Osteoblast (primary cell): ENCODE measurements around the gene OR10H5. TPM values are rescaled to one million over a fixed set of nuclear protein-coding genes. Genes with fewer than 3 reads are reported as not detected.

Source experiments
- DNase-seq: peaks from one replicate; pipeline ENCODE4 v3.0.0; 2011; ENCODE audit warnings: low spot score, mixed read lengths; ENCODE audit not compliant: insufficient read length; ENCODE audit errors: missing footprints
- H2AFZ ChIP-seq: 2 replicates; pipeline ENCODE4 v1.6.0; 2011; ENCODE audit warnings: mild to moderate bottlenecking, low read length
- H3K27ac ChIP-seq: 2 replicates; pipeline ENCODE4 v1.5.1; 2011; ENCODE audit warnings: mild to moderate bottlenecking, low read depth, low read length, moderate library complexity
- H3K27me3 ChIP-seq: 2 replicates; pipeline ENCODE4 v1.6.0; 2012; ENCODE audit warnings: mild to moderate bottlenecking, control low read depth, inconsistent platforms, low read length, moderate library complexity; ENCODE audit not compliant: insufficient read depth
- H3K36me3 ChIP-seq: 2 replicates; pipeline ENCODE4 v1.5.1; 2011; ENCODE audit warnings: mild to moderate bottlenecking, low read length, control low read depth, moderate library complexity; ENCODE audit not compliant: insufficient read depth
- H3K4me1 ChIP-seq: 2 replicates; pipeline ENCODE4 v1.5.1; 2011; ENCODE audit warnings: mild to moderate bottlenecking, low read length, control low read depth, moderate library complexity; ENCODE audit not compliant: insufficient read depth
- H3K4me2 ChIP-seq: 2 replicates; pipeline ENCODE4 v1.6.0; 2011; ENCODE audit warnings: mild to moderate bottlenecking, low read length; ENCODE audit not compliant: insufficient read depth
- H3K4me3 ChIP-seq: fragments of 200-600 bp; sonication (generic); 3 replicates; pipeline ENCODE4 v1.5.1; 2012; ENCODE audit warnings: mild to moderate bottlenecking, low read length, inconsistent platforms; ENCODE audit not compliant: insufficient read depth
- H3K79me2 ChIP-seq: 2 replicates; pipeline ENCODE4 v1.6.0; 2012; ENCODE audit warnings: mild to moderate bottlenecking, low read length, control low read depth, inconsistent platforms; ENCODE audit not compliant: insufficient read depth
- H3K9me3 ChIP-seq: 2 replicates; pipeline ENCODE4 v1.5.1; 2011; ENCODE audit warnings: low read depth, low read length, control low read depth
- H4K20me1 ChIP-seq: 2 replicates; pipeline ENCODE4 v1.6.0; 2012; ENCODE audit warnings: mild to moderate bottlenecking, low read length, control low read depth; ENCODE audit not compliant: insufficient read depth
- total RNA-seq: library from RNA; depleted of rRNA; stranded (reverse); fragments of >200 nt; gene quantifications from 2 replicates; pipeline ENCODE4 v1.2.3, GENCODE V29; 2012
- TF ChIP-seq, protein P1 (sequence below): IDR thresholded peaks from 2 replicates; pipeline ENCODE4 v1.5.1; 2011; ENCODE audit warnings: mild to moderate bottlenecking, low read depth, low read length, moderate library complexity; ENCODE audit errors: extremely low read depth

The OR10H5 gene
- total RNA-seq, 1 donor, result not detected

- H3K79me2 ChIP-seq, result no peaks in the 10 kb centered on the region
- H2AFZ ChIP-seq, result no peak overlapping the region
- no peaks in the 10 kb centered on the region for H3K36me3 ChIP-seq
- DNase-seq, result no peak
- no peak overlapping the region for H3K4me2 ChIP-seq
- TF ChIP-seq, protein P1, sequence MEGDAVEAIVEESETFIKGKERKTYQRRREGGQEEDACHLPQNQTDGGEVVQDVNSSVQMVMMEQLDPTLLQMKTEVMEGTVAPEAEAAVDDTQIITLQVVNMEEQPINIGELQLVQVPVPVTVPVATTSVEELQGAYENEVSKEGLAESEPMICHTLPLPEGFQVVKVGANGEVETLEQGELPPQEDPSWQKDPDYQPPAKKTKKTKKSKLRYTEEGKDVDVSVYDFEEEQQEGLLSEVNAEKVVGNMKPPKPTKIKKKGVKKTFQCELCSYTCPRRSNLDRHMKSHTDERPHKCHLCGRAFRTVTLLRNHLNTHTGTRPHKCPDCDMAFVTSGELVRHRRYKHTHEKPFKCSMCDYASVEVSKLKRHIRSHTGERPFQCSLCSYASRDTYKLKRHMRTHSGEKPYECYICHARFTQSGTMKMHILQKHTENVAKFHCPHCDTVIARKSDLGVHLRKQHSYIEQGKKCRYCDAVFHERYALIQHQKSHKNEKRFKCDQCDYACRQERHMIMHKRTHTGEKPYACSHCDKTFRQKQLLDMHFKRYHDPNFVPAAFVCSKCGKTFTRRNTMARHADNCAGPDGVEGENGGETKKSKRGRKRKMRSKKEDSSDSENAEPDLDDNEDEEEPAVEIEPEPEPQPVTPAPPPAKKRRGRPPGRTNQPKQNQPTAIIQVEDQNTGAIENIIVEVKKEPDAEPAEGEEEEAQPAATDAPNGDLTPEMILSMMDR, result no peak
- H3K27me3 ChIP-seq, result no peaks in the 10 kb centered on the region
- no peak overlapping the region for H3K4me3 ChIP-seq
- no peak overlapping the region for H3K27ac ChIP-seq
- H3K9me3 ChIP-seq, result no peaks in the 10 kb centered on the region
- no peaks in the 10 kb centered on the region for H3K4me1 ChIP-seq
- no peaks in the 10 kb centered on the region for H4K20me1 ChIP-seq
These were observed 12.2 kb upstream of the OR10H5 start for GRCh38 chr19:15775249-15775648.

GRCh38 chr19:15776264-15776663 lies 11.2 kb upstream of the OR10H5 start:
- no peak overlapping the region for H3K27ac ChIP-seq
- H3K79me2 ChIP-seq, result no peaks in the 10 kb centered on the region
- H3K36me3 ChIP-seq, result no peaks in the 10 kb centered on the region
- no peaks in the 10 kb centered on the region for H3K9me3 ChIP-seq
- H2AFZ ChIP-seq, result no peak overlapping the region
- DNase-seq, result no peak
- H3K4me2 ChIP-seq, result no peak overlapping the region
- H3K27me3 ChIP-seq, result no peaks in the 10 kb centered on the region
- TF ChIP-seq, protein P1, result no peak
- no peaks in the 10 kb centered on the region for H4K20me1 ChIP-seq
- H3K4me3 ChIP-seq, result no peak overlapping the region
- no peaks in the 10 kb centered on the region for H3K4me1 ChIP-seq

- no peak overlapping the region for H3K27ac ChIP-seq
- no peaks in the 10 kb centered on the region for H3K4me1 ChIP-seq
- TF ChIP-seq, protein P1, result no peak
- no peak overlapping the region for H3K4me2 ChIP-seq
- no peaks in the 10 kb centered on the region for H3K79me2 ChIP-seq
- H4K20me1 ChIP-seq, result no peaks in the 10 kb centered on the region
- no peaks in the 10 kb centered on the region for H3K9me3 ChIP-seq
- peak; percentile 61 for DNase-seq
- no peak overlapping the region for H3K4me3 ChIP-seq
- no peaks in the 10 kb centered on the region for H3K27me3 ChIP-seq
- H3K36me3 ChIP-seq, result no peaks in the 10 kb centered on the region
- no peak overlapping the region for H2AFZ ChIP-seq
These were observed 10.2 kb upstream of the OR10H5 start for GRCh38 chr19:15776991-15777970.

GRCh38 chr19:15779756-15780476 lies 7.5 kb upstream of the OR10H5 start:
- DNase-seq, result peak; percentile 38
- no peaks in the 10 kb centered on the region for H3K36me3 ChIP-seq
- H3K4me1 ChIP-seq, result no peaks in the 10 kb centered on the region
- TF ChIP-seq, protein P1, result no peak
- H3K79me2 ChIP-seq, result no peaks in the 10 kb centered on the region
- no peak overlapping the region for H3K4me2 ChIP-seq
- H2AFZ ChIP-seq, result no peak overlapping the region
- H3K27me3 ChIP-seq, result no peaks in the 10 kb centered on the region
- H3K4me3 ChIP-seq, result no peak overlapping the region
- no peaks in the 10 kb centered on the region for H4K20me1 ChIP-seq
- no peaks in the 10 kb centered on the region for H3K9me3 ChIP-seq
- H3K27ac ChIP-seq, result no peak overlapping the region
